HL-60 (cell line): Measurements from ENCODE around the gene KIF12.

Source experiments
- CTCF ChIP-seq: IDR thresholded peaks from one replicate; pipeline ENCODE4 v1.5.1; 2011; ENCODE audit warnings: low read length, control low read depth, inconsistent platforms; ENCODE audit not compliant: insufficient read depth
- GABPA ChIP-seq: IDR thresholded peaks from 2 replicates; pipeline ENCODE4 v1.6.1; 2012; ENCODE audit warnings: low read depth
- POLR2AphosphoS5 ChIP-seq: IDR thresholded peaks from 2 replicates; pipeline ENCODE4 v1.6.1; 2012; ENCODE audit warnings: low read depth
- REST ChIP-seq: IDR thresholded peaks from 2 replicates; pipeline ENCODE4 v1.6.1; 2012; ENCODE audit warnings: low read depth; ENCODE audit not compliant: insufficient replicate concordance
- SPI1 ChIP-seq: IDR thresholded peaks from 2 replicates; pipeline ENCODE4 v1.6.1; 2012; ENCODE audit warnings: low read depth, mild to moderate bottlenecking, borderline replicate concordance

- TF ChIP-seq REST, result no peak
- TF ChIP-seq CTCF, result no peak
- TF ChIP-seq POLR2AphosphoS5, result no peak
- TF ChIP-seq SPI1, result no peak
- no peak for TF ChIP-seq GABPA
Observed at GRCh38 chr9:114055061-114055460, 44.0 kb downstream of the KIF12 start.
